ENCODE measurements around the gene ACTL6B.

- TF ChIP-seq MAFK (IDR thresholded peaks at IDR 0.05; ENCODE audit: low read length) (no peak), CHD2 (IDR thresholded peaks at IDR 0.05; ENCODE audit: low read depth, low read length) (no peak), TBL1XR1 (IDR thresholded peaks at IDR 0.05; ENCODE audit: low read length in 2 of 2) (no peak)
These were observed 21.3 kb upstream of the ACTL6B start for GRCh38 chr7:100677308-100678267.

Measured in K562 (cell line).